ENCODE data around the gene RYR1.

RYR1 gene

GRCh38 chr19:38543286-38543806, 109.9 kb downstream of the RYR1 start:
- H3F3A ChIP-seq (ENCODE audit: control insufficient read depth, insufficient read depth): peaks cover 6% of the 10 kb centered on the region
- no peak overlapping the region for H3K27ac ChIP-seq (ENCODE audit: low read depth, low read length)
- H3K36me3 ChIP-seq (ENCODE audit: control insufficient read depth, low read length): no peaks in the 10 kb centered on the region
- no peaks in the 10 kb centered on the region for H3K9me2 ChIP-seq (replicated peaks; ENCODE audit: control insufficient read depth, low read length)
- TF ChIP-seq CTCF (IDR thresholded peaks at IDR 0.05; ENCODE audit: low read depth, low read length, poor library complexity, severe bottlenecking) (no peak), EZH2phosphoT487 (IDR thresholded peaks at IDR 0.05; ENCODE audit: borderline replicate concordance, low read length) (no peak)
- H3K27me3 ChIP-seq (ENCODE audit: control insufficient read depth, low read length): 0 out of 2 replicates have a peak, but pooled peaks cover 2% of the 10 kb centered on the region
- H3K9me3 ChIP-seq (ENCODE audit: control insufficient read depth, insufficient read depth, low read length): no peaks in the 10 kb centered on the region
- no peak overlapping the region for H3K4me2 ChIP-seq (ENCODE audit: low read length)
- peaks cover 41% of the 10 kb centered on the region for H3K4me1 ChIP-seq (ENCODE audit: control insufficient read depth, low read length)
- no peaks in the 10 kb centered on the region for H3K79me2 ChIP-seq (ENCODE audit: control insufficient read depth, low read length)
- no peaks in the 10 kb centered on the region for H4K20me1 ChIP-seq (ENCODE audit: control insufficient read depth, insufficient read depth, low read depth, low read length)
- H3K4me3 ChIP-seq (ENCODE audit: low read length): no peak overlapping the region

DNA sequence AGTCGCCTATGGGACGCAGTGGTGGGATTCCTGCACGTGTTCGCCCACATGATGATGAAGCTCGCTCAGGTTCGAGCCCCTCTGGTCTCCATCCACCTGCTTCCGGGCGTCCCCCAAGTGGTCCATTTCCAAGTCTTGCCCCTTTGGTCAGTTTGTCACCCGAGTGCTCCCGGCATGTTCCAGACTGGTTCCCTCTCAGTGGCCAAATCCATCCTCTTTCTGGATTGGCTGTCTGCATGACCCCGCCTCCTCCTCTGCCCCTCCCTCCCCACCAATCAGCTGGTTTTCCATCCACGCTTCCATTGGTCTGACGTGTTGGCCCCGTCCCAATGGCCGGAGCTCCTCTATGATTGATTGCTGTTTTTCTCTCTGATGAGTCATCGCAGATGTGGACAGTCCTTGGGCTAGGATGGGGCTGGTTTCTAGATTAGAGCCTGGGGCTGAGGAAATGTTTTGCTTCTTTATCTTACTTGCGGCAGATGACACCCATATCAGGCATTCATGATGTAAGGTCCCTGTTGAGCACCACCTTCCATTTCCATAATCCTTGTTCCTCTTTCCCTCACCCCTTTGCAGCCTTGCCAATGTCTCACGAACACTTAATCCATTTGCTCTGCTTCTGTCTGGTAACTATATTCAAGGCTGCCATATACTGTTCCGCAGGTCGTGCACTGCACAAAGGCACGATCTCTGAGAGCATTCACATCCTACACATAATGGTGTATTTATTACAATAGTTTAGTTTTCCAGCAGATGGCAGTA, 110.5 kb downstream of the RYR1 start:
- peaks cover 34% of the 10 kb centered on the region for H3K4me1 ChIP-seq (ENCODE audit: control insufficient read depth, low read length)
- H3K27ac ChIP-seq (ENCODE audit: low read depth, low read length): no peak overlapping the region
- H3K9me2 ChIP-seq (replicated peaks; ENCODE audit: control insufficient read depth, low read length): no peaks in the 10 kb centered on the region
- H3K27me3 ChIP-seq (ENCODE audit: control insufficient read depth, low read length): 0 out of 2 replicates have a peak, but pooled peaks cover 2% of the 10 kb centered on the region
- no peak overlapping the region for H3K4me3 ChIP-seq (ENCODE audit: low read length)
- H3K4me2 ChIP-seq (ENCODE audit: low read length): peak overlapping the region; percentile 52
- TF ChIP-seq CTCF (IDR thresholded peaks at IDR 0.05; ENCODE audit: low read depth, low read length, poor library complexity, severe bottlenecking) (peak; percentile 58), EZH2phosphoT487 (IDR thresholded peaks at IDR 0.05; ENCODE audit: borderline replicate concordance, low read length) (no peak)
- no peaks in the 10 kb centered on the region for H3K79me2 ChIP-seq (ENCODE audit: control insufficient read depth, low read length)
- H3K9me3 ChIP-seq (ENCODE audit: control insufficient read depth, insufficient read depth, low read length): no peaks in the 10 kb centered on the region
- peaks cover 6% of the 10 kb centered on the region for H3F3A ChIP-seq (ENCODE audit: control insufficient read depth, insufficient read depth)
- no peaks in the 10 kb centered on the region for H4K20me1 ChIP-seq (ENCODE audit: control insufficient read depth, insufficient read depth, low read depth, low read length)
- no peaks in the 10 kb centered on the region for H3K36me3 ChIP-seq (ENCODE audit: control insufficient read depth, low read length)

DNA sequence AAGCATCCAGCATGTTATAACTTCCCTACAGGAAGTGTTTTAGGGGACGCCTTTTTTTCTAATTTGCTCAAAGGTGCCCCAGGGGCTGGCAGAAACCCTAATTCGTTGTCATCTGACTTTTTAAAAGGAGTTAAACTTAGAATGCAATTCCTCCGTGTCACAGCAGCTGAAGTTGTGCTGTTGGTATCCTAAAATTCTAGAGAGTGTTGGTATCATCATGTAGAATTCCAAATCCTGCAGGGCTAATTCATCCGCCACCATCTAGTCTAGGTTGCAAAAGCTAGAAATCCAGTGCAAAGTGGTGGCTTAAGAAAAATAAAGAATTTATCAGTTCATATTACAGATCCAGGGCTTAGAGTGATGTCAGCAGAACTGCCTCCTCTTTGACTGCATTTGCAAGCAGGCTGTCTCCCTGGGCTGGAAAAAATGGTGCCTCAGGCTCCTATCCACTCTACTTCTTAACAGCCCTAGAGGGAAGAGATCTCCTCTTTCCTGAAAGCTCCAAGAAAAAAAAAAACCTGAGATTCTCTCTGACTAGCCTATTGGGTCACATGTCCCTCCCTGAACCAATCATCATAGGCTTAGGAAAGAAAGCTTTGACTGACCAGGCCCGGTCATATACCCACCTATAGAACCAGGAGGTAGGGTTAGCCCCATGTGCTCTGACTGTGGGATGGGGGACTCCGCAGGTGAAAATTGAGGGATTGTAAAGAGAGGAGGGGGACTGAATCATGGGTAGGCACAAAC, 111.3 kb downstream of the RYR1 start:
- Histone ChIP-seq H3K27me3 (ENCODE audit: control insufficient read depth, low read length) (0 out of 2 replicates have a peak, but pooled peaks cover 2% of the 10 kb centered on the region), H3K27ac (ENCODE audit: low read depth, low read length) (no peak overlapping the region), H3K36me3 (ENCODE audit: control insufficient read depth, low read length) (no peaks in the 10 kb centered on the region), H4K20me1 (ENCODE audit: control insufficient read depth, insufficient read depth, low read depth, low read length) (no peaks in the 10 kb centered on the region), H3K79me2 (ENCODE audit: control insufficient read depth, low read length) (no peaks in the 10 kb centered on the region), H3K4me1 (ENCODE audit: control insufficient read depth, low read length) (peaks cover 27% of the 10 kb centered on the region), H3K4me2 (ENCODE audit: low read length) (peak overlapping the region; percentile 52), H3K4me3 (ENCODE audit: low read length) (0 out of 2 replicates have a peak overlapping the region, but pooled peaks have one; percentile 10), H3K9me2 (replicated peaks; ENCODE audit: control insufficient read depth, low read length) (no peaks in the 10 kb centered on the region), H3F3A (ENCODE audit: control insufficient read depth, insufficient read depth) (peaks cover 3% of the 10 kb centered on the region; the same call in 1 of the 2 replicates), H3K9me3 (ENCODE audit: control insufficient read depth, insufficient read depth, low read length) (no peaks in the 10 kb centered on the region)
- no peak for TF ChIP-seq CTCF (IDR thresholded peaks at IDR 0.05; ENCODE audit: low read depth, low read length, poor library complexity, severe bottlenecking)
- TF ChIP-seq EZH2phosphoT487 (IDR thresholded peaks at IDR 0.05; ENCODE audit: borderline replicate concordance, low read length): no peak
